NCI-H1105 treated with DMSO at 0.1 percent for 48 hours (cell line): ENCODE data around the gene HACE1.
A peak's percentile ranks its signal among the peaks of the same experiment; 100 is the strongest.
"Not testable (repeated sequence)": the region's sequence is repeated elsewhere in the genome, so short reads cannot be mapped to it uniquely, and the experiment has no call there.

Experiments
- DNase-seq: peaks from one replicate; lab custom pipeline; 2025; lab: John Stamatoyannopoulos, UW

HACE1 gene

GRCh38 chr6:104828478-104828877 lies 31.2 kb downstream of the HACE1 start:
- no peak for DNase-seq

GRCh38 chr6:104820820-104821219 lies 38.9 kb downstream of the HACE1 start:
- not testable (repeated sequence) for DNase-seq

GRCh38 chr6:104816125-104816524 lies 43.6 kb downstream of the HACE1 start:
- DNase-seq = no peak

GRCh38 chr6:104814743-104815142 lies 45.0 kb downstream of the HACE1 start:
- DNase-seq = no peak

DNA sequence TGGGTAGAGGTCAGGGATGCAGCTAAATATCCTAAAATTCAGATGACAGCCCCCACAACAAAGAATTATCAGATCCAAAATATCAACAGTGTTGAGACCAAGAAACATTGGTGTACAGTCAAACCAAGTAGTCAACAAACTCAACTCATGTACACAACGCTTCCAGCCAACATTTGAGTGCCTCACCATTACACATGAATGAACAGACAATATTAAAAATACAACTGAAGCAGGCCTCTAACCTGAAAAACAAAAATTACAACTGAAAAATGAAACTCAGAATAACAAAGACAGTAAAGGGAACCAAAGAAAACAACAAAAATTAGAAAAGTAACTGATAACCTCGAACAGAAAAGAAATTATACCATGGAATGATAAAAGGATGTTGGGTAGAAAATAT lies 46.2 kb downstream of the HACE1 start:
- no peak for DNase-seq

DNA sequence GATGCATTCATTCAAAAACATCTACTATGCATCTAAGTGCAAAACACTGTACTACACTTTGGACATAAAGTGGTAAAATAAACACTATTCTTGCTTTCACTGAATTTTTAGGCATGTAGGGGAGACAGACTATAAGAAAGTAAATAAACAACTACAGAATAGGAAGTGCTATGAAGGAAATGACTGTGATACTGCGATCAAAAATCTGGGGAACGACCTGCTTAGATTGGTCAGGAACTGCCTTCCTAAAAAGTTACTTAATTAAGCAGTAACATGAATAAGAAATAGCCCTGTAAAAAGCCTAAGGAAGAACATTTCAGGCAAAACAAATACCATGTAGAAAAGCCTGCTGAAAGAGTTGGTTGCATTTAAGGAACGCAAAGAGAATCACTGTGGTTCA lies 50.6 kb downstream of the HACE1 start:
- no peak for DNase-seq

DNA sequence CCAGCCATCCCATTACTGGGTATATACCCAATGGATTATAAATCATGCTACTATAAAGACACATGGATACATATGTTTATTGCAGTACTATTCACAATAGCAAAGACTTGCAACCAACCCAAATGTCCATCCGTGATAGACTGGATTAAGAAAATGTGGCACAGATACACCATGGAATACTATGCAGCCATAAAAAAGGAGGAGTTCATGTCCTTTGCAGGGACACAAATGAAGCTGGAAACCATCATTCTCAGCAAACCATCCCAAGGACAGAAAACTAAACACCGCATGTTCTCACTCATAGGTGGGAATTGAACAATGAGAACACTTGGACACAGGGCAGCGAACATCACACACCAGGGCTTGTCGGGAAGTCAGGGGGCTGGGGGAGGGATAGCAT lies 54.4 kb downstream of the HACE1 start:
- not testable (repeated sequence) for DNase-seq

- DNase-seq = no peak
Measured at GRCh38 chr6:104799134-104799657, 60.5 kb downstream of the HACE1 start.

GRCh38 chr6:104796031-104796785 lies 63.5 kb downstream of the HACE1 start:
- DNase-seq = no peak

GRCh38 chr6:104795363-104795762 lies 64.4 kb downstream of the HACE1 start:
- DNase-seq = peak; percentile 33

GRCh38 chr6:104789770-104790190 lies 69.9 kb downstream of the HACE1 start:
- no peak for DNase-seq

GRCh38 chr6:104788400-104788799 lies 71.3 kb downstream of the HACE1 start:
- DNase-seq = no peak

- DNase-seq = no peak
Measured at GRCh38 chr6:104787305-104787704, 72.4 kb downstream of the HACE1 start.

- DNase-seq = no peak
Measured at GRCh38 chr6:104784884-104785283, 74.8 kb downstream of the HACE1 start.

DNA sequence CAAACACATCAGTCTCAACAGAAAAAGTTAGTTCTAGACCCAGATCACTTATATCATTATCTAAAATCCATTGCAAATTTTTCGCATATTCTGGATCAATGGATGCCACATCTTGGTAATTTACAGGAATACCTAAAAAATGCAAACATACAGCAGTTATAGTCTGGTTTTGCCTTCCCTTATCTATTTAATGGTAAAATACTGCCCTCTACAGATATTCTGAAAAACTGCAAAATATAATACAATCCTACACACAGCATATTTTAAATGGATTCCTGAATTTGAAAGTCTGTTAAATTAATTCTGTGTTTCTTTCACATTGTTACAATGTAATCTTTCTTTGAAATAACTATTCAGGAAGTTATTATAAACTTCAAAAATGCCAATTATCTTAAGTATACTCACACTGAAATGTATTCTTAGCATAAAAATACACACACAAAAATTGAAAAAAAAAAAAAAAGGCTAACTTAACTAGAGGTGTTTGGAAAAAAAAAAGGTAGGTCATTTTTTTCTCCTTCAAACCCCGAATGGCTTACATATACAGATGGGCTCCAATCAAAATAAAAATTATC lies 88.4 kb downstream of the HACE1 start:
- DNase-seq = peak; percentile 35

DNA sequence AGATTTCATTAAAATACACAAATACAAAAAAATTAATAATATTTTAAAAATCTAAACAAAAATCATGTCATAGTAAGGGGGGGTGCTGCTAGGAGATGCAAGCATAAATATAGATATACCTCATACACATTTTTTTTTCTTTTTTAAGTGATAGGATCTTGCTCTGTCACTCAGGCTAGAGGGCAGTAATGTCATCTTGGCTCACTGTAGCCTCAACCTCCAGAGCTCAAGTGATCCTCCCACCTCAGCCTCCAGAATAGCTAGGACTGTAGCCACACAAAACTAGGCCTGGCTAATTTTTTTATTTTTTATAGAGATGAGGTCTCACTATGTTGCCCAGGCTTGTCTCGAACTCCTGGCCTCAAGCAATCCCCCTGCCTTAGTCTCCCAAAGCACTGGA lies 90.8 kb downstream of the HACE1 start:
- no peak for DNase-seq

DNA sequence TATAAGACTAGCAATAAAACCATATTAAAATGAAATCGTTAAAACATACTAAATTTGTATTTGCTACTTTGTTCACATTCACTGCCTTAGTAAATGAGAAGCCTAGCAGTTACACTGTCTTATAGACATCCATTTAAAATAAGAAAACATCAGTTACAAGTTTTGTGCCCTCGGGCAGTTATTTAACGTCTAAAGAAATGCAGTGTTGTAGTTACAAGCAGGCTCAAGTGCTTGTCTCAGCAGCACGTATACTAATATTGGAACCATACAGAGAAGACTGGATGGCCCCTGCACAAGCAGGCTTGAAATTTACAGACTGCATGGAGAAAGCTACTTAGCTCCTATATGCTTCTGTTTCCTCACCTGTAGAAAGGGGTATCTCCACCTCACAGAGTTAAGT lies 93.1 kb downstream of the HACE1 start:
- no peak for DNase-seq

DNA sequence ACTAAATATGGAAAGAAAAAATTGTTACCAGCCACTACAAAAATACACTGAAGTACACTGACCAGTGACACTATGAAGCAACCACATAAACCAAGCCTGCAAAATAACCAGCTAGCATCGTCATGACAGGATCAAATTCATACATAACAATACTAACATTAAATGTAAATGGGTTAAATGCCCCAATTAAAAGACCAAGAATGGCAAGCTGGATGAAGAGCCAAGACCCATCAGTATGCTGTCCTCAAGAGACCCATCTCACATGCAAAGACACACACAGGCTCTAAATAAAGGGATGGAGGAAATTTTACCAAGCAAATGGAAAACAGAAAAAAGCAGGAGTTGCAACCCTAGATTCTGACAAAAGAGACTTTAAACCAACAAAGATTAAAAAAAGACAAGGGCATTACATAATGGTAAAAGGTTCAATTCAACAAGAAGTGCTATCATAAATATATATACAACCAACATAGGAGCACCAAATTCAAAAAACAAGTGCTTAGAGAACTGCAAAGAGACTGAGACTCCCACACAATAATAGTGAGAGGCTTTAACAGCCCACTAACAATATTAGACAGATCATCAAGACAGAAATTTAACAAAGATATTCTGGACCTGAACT lies 104.8 kb downstream of the HACE1 start:
- DNase-seq = no peak

GRCh38 chr6:104753251-104753650 lies 106.5 kb downstream of the HACE1 start:
- no peak for DNase-seq

DNA sequence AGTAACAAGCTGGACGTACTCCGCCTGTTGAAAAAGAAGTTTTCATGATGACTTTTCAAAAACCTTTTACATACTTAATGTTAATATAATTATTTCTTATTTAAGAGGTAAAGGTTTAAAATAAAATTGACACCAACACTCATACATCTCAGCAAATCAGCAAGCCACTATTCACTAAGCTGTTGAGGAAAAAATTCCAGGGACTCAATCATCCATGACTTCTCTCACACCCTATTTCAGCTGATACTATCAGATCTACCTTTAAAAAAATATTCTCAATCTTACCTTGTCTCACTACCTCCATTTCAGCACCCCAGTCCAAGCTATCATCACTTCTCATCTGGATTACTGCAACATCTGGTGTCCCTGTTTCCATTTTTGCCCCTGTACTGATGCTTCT lies 109.3 kb downstream of the HACE1 start:
- DNase-seq = no peak

GRCh38 chr6:104739124-104739523 lies 120.6 kb downstream of the HACE1 start:
- not testable (repeated sequence) for DNase-seq

- DNase-seq = not testable (repeated sequence)
Measured at GRCh38 chr6:104737567-104737966, 122.2 kb downstream of the HACE1 start.

GRCh38 chr6:104736545-104736944 lies 123.2 kb downstream of the HACE1 start:
- no peak for DNase-seq
